ENCODE data around the gene INSC.

- TF ChIP-seq POLR2A (IDR thresholded peaks at IDR 0.05; ENCODE audit: low read depth, low read length): no peak
- no peak for TF ChIP-seq POLR2AphosphoS5 (IDR thresholded peaks at IDR 0.05; ENCODE audit: low read depth, low read length)
Measured at GRCh38 chr11:15139096-15139770, 24.5 kb downstream of the INSC start.

Measured in GM12891 (cell line).